Panc1 (cell line): Measurements from ENCODE around the gene BLOC1S2.

Experiments used
- CTCF ChIP-seq: fragments of 450-650 bp; IDR thresholded peaks from 2 replicates; pipeline ENCODE4 v1.5.1; 2017; ENCODE audit warnings: mild to moderate bottlenecking
- REST ChIP-seq, 2 experiments: IDR thresholded peaks; 2 replicates each; pipeline ENCODE4 v1.6.1; 2011 to 2012; ENCODE audit warnings: low read depth in 2 of 2, control low read depth in 1 of 2, low read length in 1 of 2, mild to moderate bottlenecking in 1 of 2, moderate library complexity in 1 of 2; ENCODE audit not compliant: insufficient read depth in 1 of 2
- TCF7L2 ChIP-seq: IDR thresholded peaks from 2 replicates; pipeline ENCODE4 v1.6.1; 2011; ENCODE audit warnings: mild to moderate bottlenecking, low read depth, low read length, inconsistent platforms

DNA sequence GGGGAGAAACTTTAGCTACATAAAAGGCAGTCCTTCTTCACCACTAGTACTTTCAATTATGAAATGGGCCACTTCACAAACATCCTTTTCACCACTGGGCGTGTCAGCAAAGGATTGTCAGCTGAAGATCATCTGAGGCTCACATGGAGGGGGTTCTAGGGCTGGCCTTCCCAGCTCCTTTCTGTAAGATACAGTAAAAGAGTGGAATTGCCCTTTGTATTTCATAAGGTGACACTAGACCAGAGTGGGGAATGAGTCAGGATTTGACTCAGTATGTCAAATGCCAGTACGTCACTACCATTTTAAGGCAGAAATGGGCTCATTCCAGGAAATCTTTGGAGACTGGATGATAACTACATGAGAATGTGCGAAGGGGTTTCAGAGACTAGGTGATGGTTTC is 21.2 kb upstream of the BLOC1S2 start:
- TF ChIP-seq TCF7L2 (no peak), CTCF (no peak), REST (IDR thresholded peaks at IDR 0.05; ENCODE audit: insufficient read depth in 1 of 2, low read depth in 2 of 2, low read length in 1 of 2) (no peak)
